ENCODE data around the gene KIAA0232.

DNA sequence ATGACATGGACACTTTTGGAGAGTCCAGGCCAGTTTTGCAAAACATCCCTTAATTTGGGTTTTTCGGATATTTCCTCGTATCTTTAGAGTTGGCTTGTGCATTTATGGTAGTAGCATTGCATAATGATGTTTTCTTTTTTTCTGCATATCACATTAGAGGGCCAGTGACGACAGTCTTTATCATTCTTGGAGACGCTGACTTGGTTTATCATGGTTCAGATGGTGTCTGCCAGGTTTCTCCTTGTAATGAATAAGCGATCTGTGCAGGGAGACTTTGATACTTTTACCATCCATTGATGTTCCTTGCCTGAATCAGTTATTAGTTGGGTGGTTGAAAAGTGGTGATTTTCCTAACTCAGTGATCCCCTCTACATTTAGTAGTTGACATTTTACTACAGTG is 46.6 kb downstream of the KIAA0232 start:
- TF ChIP-seq, protein P1, sequence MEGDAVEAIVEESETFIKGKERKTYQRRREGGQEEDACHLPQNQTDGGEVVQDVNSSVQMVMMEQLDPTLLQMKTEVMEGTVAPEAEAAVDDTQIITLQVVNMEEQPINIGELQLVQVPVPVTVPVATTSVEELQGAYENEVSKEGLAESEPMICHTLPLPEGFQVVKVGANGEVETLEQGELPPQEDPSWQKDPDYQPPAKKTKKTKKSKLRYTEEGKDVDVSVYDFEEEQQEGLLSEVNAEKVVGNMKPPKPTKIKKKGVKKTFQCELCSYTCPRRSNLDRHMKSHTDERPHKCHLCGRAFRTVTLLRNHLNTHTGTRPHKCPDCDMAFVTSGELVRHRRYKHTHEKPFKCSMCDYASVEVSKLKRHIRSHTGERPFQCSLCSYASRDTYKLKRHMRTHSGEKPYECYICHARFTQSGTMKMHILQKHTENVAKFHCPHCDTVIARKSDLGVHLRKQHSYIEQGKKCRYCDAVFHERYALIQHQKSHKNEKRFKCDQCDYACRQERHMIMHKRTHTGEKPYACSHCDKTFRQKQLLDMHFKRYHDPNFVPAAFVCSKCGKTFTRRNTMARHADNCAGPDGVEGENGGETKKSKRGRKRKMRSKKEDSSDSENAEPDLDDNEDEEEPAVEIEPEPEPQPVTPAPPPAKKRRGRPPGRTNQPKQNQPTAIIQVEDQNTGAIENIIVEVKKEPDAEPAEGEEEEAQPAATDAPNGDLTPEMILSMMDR (conservative IDR thresholded peaks at IDR 0.05 in 1 of 2, IDR thresholded peaks at IDR 0.05 in 1 of 2; ENCODE audit: extremely low read depth in 1 of 2, insufficient read depth in 1 of 2, low read depth in 1 of 2, low read length in 2 of 2), result no peak
- no peak for TF ChIP-seq EZH2 (IDR thresholded peaks at IDR 0.05; ENCODE audit: borderline replicate concordance, low read length)

All from mammary epithelial cell (primary cell).